Epithelial cell of prostate (primary cell): ENCODE measurements around the gene KCNQ1.

Experiments used
- DNase-seq: peaks from one replicate; pipeline ENCODE4 v3.0.0-alpha.2; 2011; ENCODE audit warnings: low read depth, low spot score
- H3K27ac ChIP-seq: fragments of 450-650 bp; 2 replicates; pipeline ENCODE4 v1.5.1; 2017; ENCODE audit warnings: mild to moderate bottlenecking

The KCNQ1 gene

DNA sequence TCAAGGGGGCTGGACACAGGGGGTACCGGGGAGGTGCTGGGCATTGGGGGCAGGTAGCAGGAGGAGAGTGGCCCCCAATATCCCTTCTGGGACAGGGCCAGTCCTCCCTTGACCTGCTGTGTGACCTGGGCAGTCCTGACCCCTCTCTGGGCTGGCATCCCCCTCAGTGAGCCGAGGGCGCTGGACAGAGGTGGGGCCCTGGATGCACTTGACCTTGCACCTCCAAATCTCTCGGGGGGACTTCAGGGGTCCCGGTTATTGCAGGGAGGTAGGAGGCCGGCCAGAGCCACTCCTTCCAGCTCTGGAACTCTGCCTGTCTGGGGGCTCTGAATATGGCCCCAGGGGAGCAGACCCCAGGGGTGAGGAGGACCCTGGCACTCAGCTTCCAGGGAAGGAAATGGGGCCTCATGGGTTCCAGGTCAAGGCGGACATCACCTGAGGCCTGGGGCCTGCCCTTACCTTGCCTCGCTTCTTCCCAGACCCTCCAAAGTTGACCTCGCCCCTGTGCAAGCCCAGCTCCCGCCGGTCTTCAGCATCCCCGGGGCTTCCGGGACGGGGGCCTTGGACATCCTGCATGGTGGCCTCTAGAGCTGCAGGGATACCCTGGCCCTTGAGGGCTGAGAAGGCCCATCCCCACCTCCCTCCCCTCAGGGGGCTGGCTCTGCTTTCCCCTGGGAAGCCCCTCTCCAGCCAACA lies 22.2 kb upstream of the KCNQ1 start:
- H3K27ac ChIP-seq, result no peak overlapping the region
- no peak for DNase-seq

DNA sequence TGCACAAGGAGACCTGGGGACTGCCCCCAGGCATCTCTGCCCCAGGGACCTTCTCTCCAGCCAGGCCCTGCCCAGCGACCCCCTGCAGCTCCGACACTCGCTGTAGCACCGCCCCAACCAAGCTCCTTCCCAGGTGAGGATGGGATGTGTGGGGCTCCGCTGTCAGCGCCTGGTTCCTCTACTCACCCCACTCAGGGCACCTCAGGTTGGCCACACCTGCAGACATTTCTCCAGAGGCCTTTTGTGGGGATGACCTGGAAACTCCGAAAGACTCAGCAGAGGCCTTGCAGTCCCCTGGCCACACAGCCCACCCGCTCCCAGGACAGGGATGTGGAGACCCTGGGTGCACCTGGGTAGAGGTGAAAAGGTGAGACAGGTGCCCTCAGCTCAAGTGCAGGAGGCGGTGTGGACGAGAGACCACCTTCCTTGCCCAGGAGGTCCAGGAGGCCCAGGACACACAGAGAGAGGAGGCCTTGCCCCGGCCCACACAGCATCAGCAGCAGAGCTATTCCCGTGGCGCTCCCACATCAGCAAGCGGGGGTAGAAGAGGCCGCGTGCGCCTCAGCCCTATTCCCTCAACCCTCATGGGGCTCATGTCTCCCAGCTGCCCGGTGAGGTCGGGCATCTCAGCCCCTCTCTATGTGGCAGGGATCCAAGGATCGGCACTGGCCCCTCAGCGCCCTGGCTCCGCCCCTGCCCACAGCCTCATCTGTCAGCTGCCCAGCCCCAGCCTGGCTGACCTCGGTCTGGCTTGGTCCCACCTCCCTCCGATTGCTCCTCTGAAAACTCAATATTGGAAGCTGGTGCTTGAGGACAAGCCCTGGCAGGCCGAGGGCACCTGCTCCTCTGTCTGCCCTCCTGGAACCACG lies 21.4 kb upstream of the KCNQ1 start:
- H3K27ac ChIP-seq, result no peak overlapping the region
- no peak for DNase-seq

DNA sequence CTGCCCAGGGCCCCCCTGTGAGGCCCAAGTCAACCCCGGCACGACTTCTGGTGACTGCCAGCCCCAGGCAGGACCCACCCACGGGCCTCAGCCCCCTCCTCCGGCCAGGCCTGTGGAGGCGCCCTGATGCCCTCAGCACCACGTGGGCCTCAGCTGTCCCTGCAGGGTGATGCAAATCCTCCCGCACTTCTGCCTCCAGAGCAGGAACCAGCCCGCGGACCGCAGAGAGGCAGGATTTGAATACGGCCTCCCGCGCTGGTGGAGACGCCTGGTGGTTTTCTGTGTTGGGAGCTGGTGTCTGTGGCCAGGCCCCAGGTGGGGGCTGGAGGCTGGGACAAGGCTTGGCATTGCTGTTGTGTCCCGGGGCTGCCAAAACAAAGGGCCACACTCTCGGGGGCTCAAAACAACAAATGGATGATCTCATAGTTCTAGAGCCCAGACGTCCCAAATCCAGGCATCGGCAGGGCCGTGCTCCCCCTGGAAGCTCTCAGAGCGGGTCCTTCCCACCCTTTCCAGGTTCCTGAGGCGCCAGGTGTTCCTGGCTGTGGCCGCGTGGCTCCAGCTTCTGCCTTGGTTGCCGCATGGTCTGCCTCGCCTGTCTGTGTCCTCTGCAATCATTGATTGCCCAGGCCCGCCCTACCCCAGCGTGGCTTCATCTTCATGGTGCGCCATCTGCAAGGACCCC lies 19.9 kb upstream of the KCNQ1 start:
- no peak overlapping the region for H3K27ac ChIP-seq
- DNase-seq, result no peak

DNA sequence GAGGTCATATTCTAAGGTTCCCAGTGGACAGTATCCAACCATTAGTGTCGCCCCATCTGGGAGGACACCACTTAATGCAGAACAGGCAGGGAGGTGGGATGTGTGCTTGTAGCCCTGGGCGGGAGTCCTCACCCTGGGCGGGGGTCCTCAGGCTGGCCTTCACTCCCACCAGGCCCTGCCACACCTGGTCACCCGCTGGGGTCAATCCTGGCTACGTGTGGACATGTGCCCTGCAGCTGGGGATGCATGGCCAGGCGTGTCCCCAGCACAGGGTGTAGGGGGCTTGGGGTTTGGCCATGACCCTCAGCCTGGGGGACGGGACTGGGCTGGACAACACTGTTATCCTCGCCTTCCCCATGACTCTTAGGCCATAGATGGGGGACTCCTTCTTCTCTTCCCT lies 19.3 kb upstream of the KCNQ1 start:
- no peak for DNase-seq
- no peak overlapping the region for H3K27ac ChIP-seq

DNA sequence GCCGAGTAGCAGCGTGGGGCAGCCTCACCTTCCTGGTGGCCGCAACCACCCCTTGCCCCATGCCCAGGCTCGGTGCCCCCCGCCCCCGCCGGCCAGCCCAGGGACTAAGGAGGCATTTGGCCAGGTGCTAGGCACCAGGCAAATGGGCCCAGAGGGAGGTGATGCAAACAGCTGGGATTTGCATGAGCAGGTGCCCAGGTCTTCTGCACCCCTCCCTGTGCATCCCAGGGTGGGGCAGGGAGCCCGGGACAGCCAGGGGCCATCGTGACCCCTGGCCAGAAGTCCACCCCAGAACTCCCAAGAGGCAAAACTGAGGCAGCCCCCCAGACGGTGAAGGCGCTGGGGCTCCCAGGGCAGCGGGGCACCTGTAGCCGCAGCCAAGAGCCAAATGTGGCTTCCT lies 18.6 kb upstream of the KCNQ1 start:
- H3K27ac ChIP-seq, result no peak overlapping the region
- no peak for DNase-seq

DNA sequence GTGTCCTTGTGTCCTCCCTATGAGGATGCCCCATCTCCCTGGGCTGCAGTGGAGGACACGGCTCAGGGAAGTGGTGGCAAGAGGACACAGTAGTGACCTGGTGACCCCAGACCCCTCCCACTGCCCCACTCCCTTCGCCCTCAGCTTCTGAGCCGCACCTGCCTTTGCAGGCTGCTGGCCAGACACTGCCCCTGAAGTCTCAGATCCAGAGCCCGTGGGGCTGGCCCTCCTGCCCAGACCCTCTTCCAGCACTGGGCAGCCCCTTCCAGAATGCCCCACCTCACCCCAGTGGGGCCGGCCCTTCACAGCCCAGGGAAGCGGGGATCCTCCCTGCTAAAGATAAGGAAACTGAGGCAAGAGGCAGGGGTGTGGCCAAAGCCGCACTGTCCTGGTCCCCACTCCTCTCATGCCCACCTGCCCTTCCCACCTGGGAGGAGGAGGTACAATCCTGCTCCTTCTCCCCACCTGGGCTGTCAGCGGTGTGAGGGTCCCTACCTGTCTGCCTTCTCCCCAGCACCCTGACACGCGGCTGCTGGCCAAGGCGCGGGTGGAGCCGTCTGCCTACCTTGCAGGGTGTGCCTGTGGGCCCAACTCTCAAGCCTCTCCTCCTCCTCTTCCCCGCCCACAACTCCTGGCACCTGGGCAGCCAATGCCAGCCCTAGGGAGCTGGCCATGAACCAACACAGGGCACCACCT lies 17.8 kb upstream of the KCNQ1 start:
- no peak overlapping the region for H3K27ac ChIP-seq
- no peak for DNase-seq

DNA sequence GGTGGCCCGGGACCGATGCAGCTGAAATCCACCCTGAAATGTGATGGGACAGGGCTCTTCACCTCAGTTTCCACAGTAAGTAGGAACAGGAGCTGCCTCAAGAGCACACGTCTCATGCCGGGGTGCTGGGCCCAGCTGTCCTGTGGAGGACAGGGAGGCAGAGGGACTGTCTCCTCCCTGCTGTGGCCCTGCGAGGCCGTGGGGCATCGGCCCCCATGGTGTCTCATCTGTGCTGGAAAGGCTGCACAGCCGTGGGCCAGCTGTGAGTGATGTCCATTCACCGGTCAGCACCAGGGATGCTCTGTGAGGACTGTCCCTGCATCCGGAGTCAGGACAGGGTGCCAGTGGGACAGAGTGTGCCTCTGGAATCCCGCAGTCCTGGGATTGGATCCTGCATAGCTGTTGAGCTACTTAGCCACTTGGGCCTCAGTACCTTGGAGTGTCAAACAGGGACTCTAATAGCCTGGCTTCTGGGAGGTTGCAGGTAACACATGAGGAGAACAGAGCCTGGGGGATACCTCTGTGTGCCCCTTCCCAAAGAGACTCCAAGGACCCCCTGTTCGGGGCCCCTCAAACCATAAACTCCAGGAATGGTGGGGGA lies 17.0 kb upstream of the KCNQ1 start:
- no peak for DNase-seq
- H3K27ac ChIP-seq, result no peak overlapping the region

DNA sequence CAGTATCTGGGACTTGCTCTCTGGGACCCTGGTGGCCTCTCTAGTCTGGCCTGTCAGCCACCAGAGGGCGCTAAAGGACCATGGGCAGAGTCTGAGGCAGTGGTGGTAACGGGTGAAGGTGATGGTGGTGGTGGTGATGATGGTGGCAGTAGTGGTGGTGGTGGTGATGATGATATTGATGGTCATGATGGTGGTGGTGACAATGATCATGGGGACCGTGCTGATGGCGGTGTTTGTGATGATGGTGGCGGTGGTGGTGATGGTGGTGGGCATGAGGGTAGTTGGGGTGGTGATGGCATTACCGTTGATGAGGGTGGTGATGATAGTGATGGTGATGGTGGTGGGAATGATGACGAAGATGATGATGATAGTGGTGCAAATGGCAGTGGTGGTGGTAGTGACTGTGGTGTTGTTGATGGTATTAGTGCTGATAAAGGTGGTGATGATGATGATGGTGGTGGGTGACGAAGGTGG lies 16.4 kb upstream of the KCNQ1 start:
- H3K27ac ChIP-seq, result no peak overlapping the region
- DNase-seq, result no peak

DNA sequence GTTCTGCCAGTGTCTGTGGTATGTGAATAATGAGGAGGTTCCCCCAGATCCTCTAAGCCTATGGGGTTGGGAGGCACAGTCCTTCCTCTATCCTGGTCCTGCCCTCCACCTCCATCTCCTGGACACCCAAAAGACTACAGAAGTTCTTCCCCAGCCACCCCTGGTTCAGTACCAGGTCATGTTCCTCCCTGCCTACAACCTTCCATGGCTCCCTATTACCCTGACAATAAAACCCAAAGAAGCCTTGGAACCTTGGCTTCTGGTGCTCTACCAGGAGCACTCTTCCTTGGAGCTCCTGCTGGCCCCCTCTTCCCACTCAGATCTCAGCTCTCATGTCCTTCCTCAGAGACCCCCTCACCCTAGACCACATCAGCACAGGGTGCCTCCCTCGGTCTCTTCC lies 13.4 kb upstream of the KCNQ1 start:
- H3K27ac ChIP-seq, result no peak overlapping the region
- DNase-seq, result no peak

DNA sequence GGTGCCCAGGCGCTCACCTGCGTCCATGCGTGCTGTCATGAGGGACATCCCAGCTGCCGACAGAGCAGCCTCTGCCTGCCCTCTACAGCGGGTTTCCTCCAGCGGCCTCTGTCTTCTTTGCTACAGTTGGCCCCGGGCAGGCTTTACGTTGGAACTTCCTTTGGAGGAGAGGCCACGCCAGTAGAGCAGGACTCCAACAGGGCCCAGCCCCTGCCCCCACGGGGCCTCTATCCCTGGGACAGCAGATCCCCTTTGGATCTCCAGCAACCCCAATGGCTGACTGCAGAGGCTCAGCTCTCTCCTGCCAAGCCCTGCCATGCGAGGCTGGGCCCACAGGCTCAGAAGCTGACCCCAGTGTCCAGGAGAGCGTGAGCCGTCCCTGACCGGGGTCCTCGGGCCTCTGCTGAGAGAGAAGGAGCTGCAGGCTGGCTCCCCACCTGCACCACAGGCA lies 12.6 kb upstream of the KCNQ1 start:
- DNase-seq, result no peak
- no peak overlapping the region for H3K27ac ChIP-seq

DNA sequence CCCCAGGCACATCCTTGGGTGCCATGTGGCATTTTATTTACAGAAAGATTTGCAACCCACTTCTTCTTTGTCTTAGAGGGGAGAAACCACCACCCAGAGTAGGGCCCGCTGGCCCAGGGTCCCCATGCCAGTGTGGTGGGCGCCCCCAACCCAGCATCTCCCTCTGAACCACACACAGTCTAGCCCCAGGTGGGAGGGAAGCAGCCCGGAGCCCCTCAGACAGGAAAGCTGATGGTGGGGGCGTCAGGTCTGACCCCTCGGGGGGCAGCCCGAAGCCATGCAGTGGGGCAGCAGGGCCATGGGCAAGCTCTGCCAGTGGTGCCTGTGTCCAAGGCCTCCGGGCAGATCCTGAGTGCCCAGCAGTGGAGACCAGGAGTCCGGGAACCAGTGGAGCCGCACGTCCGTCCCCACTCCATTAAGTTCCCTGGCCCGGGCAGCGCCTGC lies 12.2 kb upstream of the KCNQ1 start:
- no peak for DNase-seq
- no peak overlapping the region for H3K27ac ChIP-seq

DNA sequence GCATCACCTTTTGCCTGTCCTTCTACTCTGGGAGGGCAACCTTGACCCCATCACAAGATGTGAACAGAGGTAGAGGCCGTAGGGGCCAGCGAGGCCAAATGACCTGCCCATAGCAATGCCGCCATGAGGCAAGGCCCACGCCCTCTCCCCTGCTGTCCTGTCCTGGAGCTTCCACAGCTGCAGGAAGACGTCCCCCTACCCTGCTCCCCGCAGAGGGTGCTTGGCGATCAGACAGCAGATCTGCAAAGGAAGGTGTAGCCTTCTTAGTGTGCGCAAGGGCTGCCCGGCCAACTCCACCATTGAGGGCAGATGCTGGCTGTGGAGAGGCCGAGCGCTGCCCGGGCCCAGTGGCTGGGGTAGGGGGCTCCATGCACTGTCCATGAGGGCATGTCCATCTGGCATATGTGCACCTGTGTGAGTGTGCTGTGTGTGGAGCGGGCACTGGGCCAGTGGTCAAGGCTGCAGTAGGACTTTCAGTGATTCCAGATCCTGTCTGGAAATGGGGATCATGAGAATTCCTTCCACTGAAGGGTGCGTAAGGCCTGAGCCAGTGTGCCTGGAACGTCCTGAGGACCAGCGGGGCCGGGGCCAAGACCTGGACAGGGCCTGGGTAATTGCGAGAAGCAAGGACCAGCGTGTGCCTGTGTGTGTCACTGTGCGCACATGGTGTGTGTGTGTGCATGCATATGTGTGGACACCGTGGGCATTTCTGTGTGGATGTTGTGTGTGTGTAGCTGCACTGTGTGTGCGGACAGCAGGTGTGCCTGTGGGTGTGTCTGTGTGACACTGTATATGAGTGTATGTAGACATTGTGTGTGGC lies 11.5 kb upstream of the KCNQ1 start:
- no peak overlapping the region for H3K27ac ChIP-seq
- DNase-seq, result no peak

DNA sequence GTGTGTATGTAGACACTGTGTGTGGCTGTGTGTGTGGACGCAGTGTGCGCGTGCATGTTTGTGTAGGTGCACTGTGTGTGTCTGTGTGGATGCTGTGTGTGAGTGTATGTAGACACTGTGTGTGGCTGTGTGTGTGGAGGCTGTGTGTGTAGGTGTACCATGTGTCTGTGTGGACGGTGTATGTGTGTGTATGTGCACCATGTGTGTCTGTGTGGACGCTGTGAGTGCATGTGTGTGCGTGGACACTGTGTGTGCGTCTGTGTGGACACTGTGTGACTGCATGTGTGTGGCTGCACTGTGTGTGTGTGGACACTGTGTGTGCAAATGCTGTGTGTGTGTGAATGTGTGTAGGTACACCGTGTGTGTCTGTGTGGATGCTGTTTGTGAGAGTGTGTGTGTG lies 10.8 kb upstream of the KCNQ1 start:
- DNase-seq, result no peak
- no peak overlapping the region for H3K27ac ChIP-seq

DNA sequence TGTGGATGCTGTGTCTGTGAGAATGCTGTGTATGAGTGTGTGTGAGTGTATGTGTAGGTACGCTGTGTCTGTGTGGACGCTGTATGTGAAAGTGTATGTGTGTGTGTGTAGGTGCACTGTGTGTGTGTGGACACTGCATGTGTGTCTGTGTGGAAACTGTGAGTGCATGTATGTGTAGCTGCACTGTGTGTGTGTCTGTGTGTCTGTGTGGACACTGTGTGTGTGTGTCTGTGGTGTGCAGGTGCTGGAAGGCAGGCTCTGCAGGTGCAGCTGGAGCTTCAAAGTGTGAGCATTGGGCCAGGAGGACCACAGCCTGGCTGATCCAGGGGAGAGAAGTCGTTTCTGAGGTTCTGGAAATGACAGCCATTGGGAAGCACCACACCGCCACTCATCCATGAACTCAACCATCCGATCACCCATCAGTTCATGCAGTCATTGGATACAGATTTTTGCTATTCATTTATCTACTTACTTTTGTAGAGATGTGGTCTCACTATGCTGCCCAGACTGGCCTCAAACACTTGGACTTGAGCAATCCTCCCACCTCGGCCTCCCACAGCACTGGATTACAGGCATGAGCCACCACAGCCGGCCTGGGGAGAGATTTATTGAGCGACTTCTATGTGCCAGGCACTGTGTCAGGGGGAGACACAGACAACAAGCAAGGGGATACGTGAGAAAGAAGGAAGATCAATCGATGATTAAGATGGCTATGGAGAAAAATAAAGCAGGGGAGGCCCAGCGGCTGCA lies 10.1 kb upstream of the KCNQ1 start:
- DNase-seq, result no peak
- H3K27ac ChIP-seq, result no peak overlapping the region

DNA sequence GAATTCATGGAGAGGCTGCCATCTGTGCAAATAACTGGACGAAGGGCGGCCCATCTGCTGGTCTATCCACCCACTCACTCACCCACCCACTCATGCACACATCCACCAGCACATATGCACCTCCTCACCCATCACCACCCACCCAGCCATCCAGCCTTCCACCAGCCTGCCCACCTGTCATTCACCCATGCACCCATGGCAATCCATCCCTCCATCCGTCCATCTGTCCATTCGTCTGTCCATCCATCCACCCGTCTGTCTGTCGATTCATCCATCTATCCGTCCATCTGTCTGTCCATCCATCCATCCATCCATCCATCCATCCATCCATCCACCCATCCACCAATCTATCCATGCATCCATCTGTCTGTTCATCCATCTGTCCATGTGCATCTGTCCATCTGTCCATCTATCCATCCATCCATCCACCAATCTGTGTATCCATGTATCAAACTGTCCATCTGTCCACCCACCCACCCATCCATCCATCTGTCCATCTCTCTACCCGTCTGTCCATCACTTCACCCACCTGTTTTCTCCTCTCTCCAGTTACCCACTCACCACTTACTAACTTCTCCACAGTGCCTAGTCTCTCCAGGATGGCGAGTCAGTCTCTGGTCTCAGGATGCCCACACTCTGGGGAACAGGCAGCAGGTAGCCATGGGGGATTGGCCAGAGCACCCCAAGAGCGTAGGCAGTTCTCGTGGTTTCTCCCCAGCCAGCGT lies 9.4 kb upstream of the KCNQ1 start:
- H3K27ac ChIP-seq, result no peak overlapping the region
- DNase-seq, result no peak

DNA sequence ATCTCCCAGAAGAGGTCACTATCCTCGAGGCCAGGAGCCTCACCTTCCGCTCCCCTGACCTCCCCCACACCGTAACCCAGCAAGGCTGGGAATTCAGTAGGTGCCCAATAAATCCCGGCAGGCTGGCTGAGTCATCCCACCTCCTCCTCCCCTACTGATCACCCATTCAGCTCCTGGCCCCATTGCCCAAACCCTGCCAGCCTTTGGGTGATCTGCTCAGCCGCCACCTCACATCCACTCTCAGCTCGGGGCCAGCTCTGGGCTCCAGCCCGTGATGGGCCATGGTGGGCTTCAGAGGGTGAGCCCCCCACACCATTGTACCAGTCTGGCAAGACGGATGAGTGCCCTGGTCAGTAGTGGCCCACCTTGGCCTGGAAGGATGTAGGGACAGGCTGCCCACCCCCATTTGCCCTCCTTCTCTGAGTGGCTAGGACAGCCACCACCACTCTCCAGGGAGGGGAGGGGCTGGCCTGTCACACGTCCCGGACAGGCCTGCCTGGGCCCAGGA lies 8.7 kb upstream of the KCNQ1 start:
- no peak overlapping the region for H3K27ac ChIP-seq
- DNase-seq, result no peak

DNA sequence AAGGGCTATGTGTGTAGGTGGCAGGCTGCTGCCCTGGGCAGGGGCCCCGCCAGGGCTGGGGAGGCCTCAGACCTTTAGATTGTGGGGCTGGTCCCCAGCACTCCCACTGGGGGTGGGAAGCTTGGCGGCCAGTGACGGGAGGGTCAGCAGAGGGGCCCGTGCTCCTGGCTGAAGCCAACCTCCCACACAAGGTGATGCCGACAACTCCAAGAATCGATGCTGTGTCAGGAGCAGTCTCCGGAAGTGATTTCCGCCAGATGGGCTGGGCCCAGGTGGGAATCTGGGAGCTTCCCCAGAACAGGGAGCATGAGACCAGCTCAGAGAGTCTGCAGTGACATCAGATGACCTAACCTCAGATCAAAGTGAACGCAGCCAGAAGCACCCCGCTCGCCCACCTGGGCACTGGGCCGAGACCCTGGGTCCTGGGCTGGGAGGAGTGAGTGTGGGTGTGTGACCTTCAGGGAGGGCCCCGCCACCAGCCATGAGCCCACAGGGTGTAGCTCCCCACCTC lies 8.2 kb upstream of the KCNQ1 start:
- no peak for DNase-seq
- no peak overlapping the region for H3K27ac ChIP-seq
